NB4 (cell line): Measurements from ENCODE around the gene ASXL2.

Experiments used
- CTCF ChIP-seq: IDR thresholded peaks from one replicate; pipeline ENCODE4 v1.5.1; 2012; ENCODE audit warnings: low read depth, low read length
- POLR2A ChIP-seq: IDR thresholded peaks from 2 replicates; pipeline ENCODE4 v1.6.1; 2011; ENCODE audit warnings: mild to moderate bottlenecking; ENCODE audit not compliant: insufficient read length; ENCODE audit errors: extremely low read depth

- no peak for TF ChIP-seq CTCF
- TF ChIP-seq POLR2A, result no peak
Observed at GRCh38 chr2:25833566-25833965, 44.7 kb downstream of the ASXL2 start.
